HL-60 (cell line): ENCODE measurements around the gene PURA.
A peak's percentile ranks its signal among the peaks of the same experiment; 100 is the strongest.

Experiments used
- DNase-seq, 2 experiments: peaks; one replicate each; pipeline ENCODE4 v3.0.0-alpha.2; 2010 to 2020; ENCODE audit warnings: low read depth in 1 of 2, low spot score in 1 of 2
- H3K27ac ChIP-seq: fragments of 250-450 bp; sonication (Bioruptor Pico); replicated peaks from 2 replicates; pipeline ENCODE4 v1.5.1; 2020; ENCODE audit warnings: mild to moderate bottlenecking, moderate library complexity
- H3K27me3 ChIP-seq: fragments of 250-450 bp; sonication (Bioruptor Pico); 2 replicates; pipeline ENCODE4 v1.5.1; 2021; ENCODE audit warnings: mild to moderate bottlenecking, moderate library complexity; ENCODE audit not compliant: insufficient read depth, poor library complexity, severe bottlenecking
- H3K4me3 ChIP-seq: replicated peaks from 2 replicates; pipeline ENCODE4 v1.5.1; 2011; ENCODE audit warnings: mild to moderate bottlenecking, control low read depth, low read length; ENCODE audit not compliant: insufficient read depth
- CTCF ChIP-seq: IDR thresholded peaks from one replicate; pipeline ENCODE4 v1.5.1; 2011; ENCODE audit warnings: low read length, control low read depth, inconsistent platforms; ENCODE audit not compliant: insufficient read depth
- GABPA ChIP-seq: IDR thresholded peaks from 2 replicates; pipeline ENCODE4 v1.6.1; 2012; ENCODE audit warnings: low read depth
- POLR2AphosphoS5 ChIP-seq: IDR thresholded peaks from 2 replicates; pipeline ENCODE4 v1.6.1; 2012; ENCODE audit warnings: low read depth
- REST ChIP-seq: IDR thresholded peaks from 2 replicates; pipeline ENCODE4 v1.6.1; 2012; ENCODE audit warnings: low read depth; ENCODE audit not compliant: insufficient replicate concordance
- SPI1 ChIP-seq: IDR thresholded peaks from 2 replicates; pipeline ENCODE4 v1.6.1; 2012; ENCODE audit warnings: low read depth, mild to moderate bottlenecking, borderline replicate concordance

PURA gene

GRCh38 chr5:140106805-140107311 lies 7.1 kb upstream of the PURA start:
- H3K27me3 ChIP-seq: no peaks in the 10 kb centered on the region
- H3K27ac ChIP-seq: peak overlapping the region; percentile 91
- DNase-seq: peak in 1 of 2 experiments; percentile 17
- TF ChIP-seq POLR2AphosphoS5 (no peak), GABPA (no peak), CTCF (no peak), SPI1 (no peak), REST (no peak)
- peak overlapping the region; percentile 70 for H3K4me3 ChIP-seq

GRCh38 chr5:140107312-140108092 lies 6.4 kb upstream of the PURA start:
- peak overlapping the region; percentile 91 for H3K27ac ChIP-seq
- no peaks in the 10 kb centered on the region for H3K27me3 ChIP-seq
- TF ChIP-seq GABPA (no peak), CTCF (no peak), POLR2AphosphoS5 (peak; percentile 49), REST (peak; percentile 39), SPI1 (no peak)
- peak overlapping the region; percentile 70 for H3K4me3 ChIP-seq
- peak; percentile 71 to 83 for DNase-seq

GRCh38 chr5:140108093-140109017 lies 5.6 kb upstream of the PURA start:
- H3K4me3 ChIP-seq: peak overlapping the region; percentile 70
- no peak for TF ChIP-seq CTCF
- no peak for TF ChIP-seq REST
- no peak for TF ChIP-seq GABPA
- no peak for TF ChIP-seq SPI1
- no peak; the same call in 1 of the 2 replicates for TF ChIP-seq POLR2AphosphoS5
- peak overlapping the region; percentile 91 for H3K27ac ChIP-seq
- no peaks in the 10 kb centered on the region for H3K27me3 ChIP-seq
- DNase-seq: no peak
